Activated CD4-positive, alpha-beta T cell treated with anti-CD3 and anti-CD28 coated beads, Interleukin-2, amount 10 ng/mL, durations not matched to agents 7 days and 5 days (primary cell): ENCODE measurements around the gene ZNF208. TPM values are rescaled to one million over a fixed set of nuclear protein-coding genes. Genes with fewer than 3 reads are reported as not detected.
A peak's percentile ranks its signal among the peaks of the same experiment; 100 is the strongest.
"Not testable (repeated sequence)": the region's sequence is repeated elsewhere in the genome, so short reads cannot be mapped to it uniquely, and the experiment has no call there.

Source experiments
- CTCF ChIA-PET: fragments of 350-600 bp; sonication (Branson Sonifier 250); formaldehyde crosslinking; loops from one replicate; lab custom pipeline; 2021; ENCODE audit warnings: antibody characterized with exemption; lab: Charles Lee
- POLR2A ChIA-PET: fragments of 350-600 bp; sonication (Branson Sonifier 250); formaldehyde crosslinking; loops from one replicate; lab custom pipeline; 2021; ENCODE audit warnings: antibody characterized with exemption; lab: Charles Lee
- DNase-seq: peaks from one replicate; pipeline ENCODE4 v3.0.0-alpha.2; 2020
- H3K27ac Mint-ChIP-seq: one replicate; pipeline ENCODE4 v1.8.0; 2021; ENCODE audit warnings: mild to moderate bottlenecking, moderate library complexity, mixed read lengths
- H3K27me3 Mint-ChIP-seq: one replicate; pipeline ENCODE4 v1.8.0; 2021; ENCODE audit warnings: mixed read lengths
- H3K36me3 Mint-ChIP-seq: one replicate; pipeline ENCODE4 v1.8.0; 2021; ENCODE audit warnings: low read depth, mixed read lengths
- H3K4me1 Mint-ChIP-seq: one replicate; pipeline ENCODE4 v1.8.0; 2021; ENCODE audit warnings: mixed read lengths
- H3K4me3 Mint-ChIP-seq: one replicate; pipeline ENCODE4 v1.8.0; 2021; ENCODE audit warnings: mild to moderate bottlenecking, moderate library complexity, mixed read lengths
- H3K9me3 Mint-ChIP-seq: one replicate; pipeline ENCODE4 v1.8.0; 2021; ENCODE audit warnings: mixed read lengths
- total RNA-seq, 2 experiments: library from RNA; stranded (reverse); gene quantifications; one replicate each; pipeline ENCODE4 v1.2.3, GENCODE V29; 2021

Gene ZNF208
- total RNA-seq, 2 experiments from 2014 or later = 0.57 to 0.73 TPM

GRCh38 chr19:21912654-21913053 lies 98.1 kb downstream of the ZNF208 start:
- H3K27me3 Mint-ChIP-seq = no peaks in the 10 kb centered on the region
- H3K9me3 Mint-ChIP-seq = peaks cover 32% of the 10 kb centered on the region
- ChIA-PET POLR2A (no interaction called here), CTCF (no interaction called here)
- DNase-seq = no peak
- no peak overlapping the region for H3K27ac Mint-ChIP-seq
- no peak overlapping the region for H3K4me3 Mint-ChIP-seq
- H3K4me1 Mint-ChIP-seq = no peaks in the 10 kb centered on the region
- no peaks in the 10 kb centered on the region for H3K36me3 Mint-ChIP-seq

DNA sequence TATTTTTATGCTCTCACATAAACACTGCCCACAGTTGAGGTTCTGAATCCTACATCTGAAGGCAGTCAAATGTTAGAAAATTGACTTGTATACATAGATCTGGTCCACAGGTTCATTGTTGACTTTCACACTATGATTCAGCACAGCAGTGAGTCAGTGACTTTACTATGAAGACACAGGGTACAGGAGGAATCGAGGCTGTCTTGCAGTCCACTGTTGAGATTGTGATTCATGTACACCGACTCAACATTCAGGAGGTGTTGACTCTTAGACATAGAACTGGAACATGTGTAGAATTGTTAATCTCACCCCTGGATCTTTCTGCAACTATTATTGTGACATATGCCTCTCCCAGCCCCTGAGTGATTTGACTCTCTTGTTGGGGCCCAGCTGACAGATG lies 100.4 kb downstream of the ZNF208 start:
- POLR2A ChIA-PET = no interaction called here
- CTCF ChIA-PET = no interaction called here
- no peak overlapping the region for H3K27ac Mint-ChIP-seq
- no peak overlapping the region for H3K4me3 Mint-ChIP-seq
- H3K27me3 Mint-ChIP-seq = no peaks in the 10 kb centered on the region
- no peaks in the 10 kb centered on the region for H3K36me3 Mint-ChIP-seq
- no peaks in the 10 kb centered on the region for H3K4me1 Mint-ChIP-seq
- H3K9me3 Mint-ChIP-seq = peaks cover 34% of the 10 kb centered on the region
- DNase-seq = no peak

DNA sequence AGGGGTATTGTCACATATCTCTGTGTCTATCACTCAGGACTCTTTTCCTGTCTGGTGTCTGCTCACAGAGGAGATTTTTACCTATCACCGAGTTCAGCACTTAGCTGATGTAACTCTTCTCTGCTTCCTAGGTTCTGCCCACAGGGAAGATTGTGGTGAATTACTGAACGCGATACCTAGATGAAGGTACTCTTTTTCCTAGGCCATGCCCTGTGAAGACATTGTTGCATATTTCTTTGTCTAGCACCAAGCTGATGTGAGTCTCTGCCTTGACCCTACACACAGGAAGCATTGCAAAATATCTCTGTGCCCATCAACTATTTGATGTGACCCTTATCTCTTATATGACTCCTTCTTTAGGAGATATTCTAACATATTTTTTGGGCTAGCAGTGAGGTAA lies 102.7 kb downstream of the ZNF208 start:
- Mint-ChIP-seq H3K4me1 (no peaks in the 10 kb centered on the region), H3K4me3 (no peak overlapping the region), H3K36me3 (no peaks in the 10 kb centered on the region), H3K27me3 (no peaks in the 10 kb centered on the region), H3K27ac (no peak overlapping the region), H3K9me3 (peaks cover 41% of the 10 kb centered on the region)
- DNase-seq = no peak
- ChIA-PET POLR2A (no interaction called here), CTCF (no interaction called here)

- Mint-ChIP-seq H3K9me3 (peaks cover 41% of the 10 kb centered on the region), H3K4me3 (no peak overlapping the region), H3K27ac (no peak overlapping the region), H3K36me3 (no peaks in the 10 kb centered on the region), H3K27me3 (no peaks in the 10 kb centered on the region), H3K4me1 (no peaks in the 10 kb centered on the region)
- ChIA-PET POLR2A (no interaction called here), CTCF (no interaction called here)
- DNase-seq = no peak
These were observed 103.2 kb downstream of the ZNF208 start for GRCh38 chr19:21907516-21907915.

- Mint-ChIP-seq H3K36me3 (no peaks in the 10 kb centered on the region), H3K27ac (no peak overlapping the region), H3K4me3 (no peak overlapping the region), H3K27me3 (no peaks in the 10 kb centered on the region), H3K4me1 (no peaks in the 10 kb centered on the region), H3K9me3 (peaks cover 44% of the 10 kb centered on the region)
- POLR2A ChIA-PET = no interaction called here
- DNase-seq = no peak
- CTCF ChIA-PET = no interaction called here
These were observed 108.2 kb downstream of the ZNF208 start for GRCh38 chr19:21902571-21902970.

DNA sequence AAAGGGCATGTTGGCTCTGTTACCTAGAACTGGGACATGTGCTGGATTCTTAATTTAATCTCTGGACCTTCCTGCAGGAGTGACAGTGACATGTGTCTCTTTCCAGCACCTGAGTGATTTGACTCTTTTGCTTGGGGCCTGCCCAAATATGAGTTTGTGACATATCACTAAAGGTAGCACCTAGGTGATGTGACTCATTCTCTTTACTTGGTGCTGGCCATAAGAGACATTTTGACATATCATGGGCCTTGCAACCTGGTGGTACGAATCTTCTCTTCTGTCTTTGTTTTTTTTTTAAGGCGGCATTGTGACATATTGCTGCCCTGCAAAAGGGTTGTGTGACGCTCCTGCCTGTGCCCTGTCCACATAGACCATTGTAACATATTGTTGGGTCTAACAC lies 108.9 kb downstream of the ZNF208 start:
- Mint-ChIP-seq H3K36me3 (no peaks in the 10 kb centered on the region), H3K9me3 (peaks cover 47% of the 10 kb centered on the region), H3K27ac (no peak overlapping the region), H3K4me3 (no peak overlapping the region), H3K4me1 (no peaks in the 10 kb centered on the region), H3K27me3 (no peaks in the 10 kb centered on the region)
- DNase-seq = no peak
- ChIA-PET POLR2A (no interaction called here), CTCF (no interaction called here)

- DNase-seq = no peak
- Mint-ChIP-seq H3K4me1 (no peaks in the 10 kb centered on the region), H3K27me3 (no peaks in the 10 kb centered on the region), H3K27ac (no peak overlapping the region), H3K36me3 (no peaks in the 10 kb centered on the region), H3K4me3 (no peak overlapping the region), H3K9me3 (peaks cover 48% of the 10 kb centered on the region)
- POLR2A ChIA-PET = no interaction called here
- CTCF ChIA-PET = no interaction called here
These were observed 110.3 kb downstream of the ZNF208 start for GRCh38 chr19:21900401-21900800.

DNA sequence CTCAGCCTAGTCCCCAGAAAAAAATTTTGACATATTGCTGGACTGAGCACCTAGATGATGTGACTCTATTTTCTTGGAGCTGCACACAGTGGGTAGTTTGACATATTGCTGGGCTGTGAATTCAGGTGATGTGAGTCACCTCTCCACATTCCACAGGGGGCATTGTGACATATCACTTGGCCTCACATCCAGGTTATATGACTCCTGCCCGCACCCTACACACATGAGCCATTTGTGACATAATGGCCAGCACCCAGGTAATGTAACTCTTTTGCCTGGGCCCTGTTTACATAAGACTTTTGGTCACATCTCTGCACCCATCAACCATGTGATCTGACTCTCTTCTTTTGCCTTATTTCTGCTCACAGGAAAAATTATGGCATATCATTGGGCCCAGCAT lies 119.7 kb downstream of the ZNF208 start:
- ChIA-PET POLR2A (no interaction called here), CTCF (no interaction called here)
- peaks cover 18% of the 10 kb centered on the region for H3K9me3 Mint-ChIP-seq
- H3K4me1 Mint-ChIP-seq = no peaks in the 10 kb centered on the region
- H3K4me3 Mint-ChIP-seq = no peak overlapping the region
- DNase-seq = no peak
- H3K36me3 Mint-ChIP-seq = no peaks in the 10 kb centered on the region
- no peak overlapping the region for H3K27ac Mint-ChIP-seq
- no peaks in the 10 kb centered on the region for H3K27me3 Mint-ChIP-seq

DNA sequence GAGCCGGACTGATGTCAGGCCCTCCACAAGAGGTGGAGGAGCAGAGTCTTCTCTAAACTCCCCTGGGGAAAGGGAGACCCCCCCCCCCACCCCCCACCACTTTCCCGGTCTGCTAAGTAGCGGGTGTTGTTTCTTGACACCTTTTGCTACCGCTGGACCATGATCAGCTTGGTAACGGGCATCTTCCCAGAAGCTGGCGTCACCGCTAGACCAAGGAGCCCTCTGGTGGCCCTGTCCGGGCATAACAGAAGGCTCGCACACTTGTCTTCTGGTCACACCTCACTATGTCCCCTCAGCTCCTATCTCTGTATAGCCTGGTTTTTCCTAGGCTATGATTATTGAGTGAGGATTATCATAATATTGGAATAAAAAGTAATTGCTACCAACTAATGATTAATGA lies 120.7 kb downstream of the ZNF208 start:
- peak; percentile 11 for DNase-seq
- CTCF ChIA-PET, H3K27ac Mint-ChIP-seq, H3K4me1 Mint-ChIP-seq, H3K36me3 Mint-ChIP-seq, H3K27me3 Mint-ChIP-seq, POLR2A ChIA-PET, H3K4me3 Mint-ChIP-seq: not testable (repeated sequence)
- H3K9me3 Mint-ChIP-seq = peaks cover 13% of the 10 kb centered on the region

GRCh38 chr19:21885516-21885915 lies 125.2 kb downstream of the ZNF208 start:
- H3K27me3 Mint-ChIP-seq, H3K4me1 Mint-ChIP-seq, H3K27ac Mint-ChIP-seq, H3K4me3 Mint-ChIP-seq, DNase-seq, CTCF ChIA-PET, H3K36me3 Mint-ChIP-seq, POLR2A ChIA-PET: not testable (repeated sequence)
- peaks cover 33% of the 10 kb centered on the region for H3K9me3 Mint-ChIP-seq

DNA sequence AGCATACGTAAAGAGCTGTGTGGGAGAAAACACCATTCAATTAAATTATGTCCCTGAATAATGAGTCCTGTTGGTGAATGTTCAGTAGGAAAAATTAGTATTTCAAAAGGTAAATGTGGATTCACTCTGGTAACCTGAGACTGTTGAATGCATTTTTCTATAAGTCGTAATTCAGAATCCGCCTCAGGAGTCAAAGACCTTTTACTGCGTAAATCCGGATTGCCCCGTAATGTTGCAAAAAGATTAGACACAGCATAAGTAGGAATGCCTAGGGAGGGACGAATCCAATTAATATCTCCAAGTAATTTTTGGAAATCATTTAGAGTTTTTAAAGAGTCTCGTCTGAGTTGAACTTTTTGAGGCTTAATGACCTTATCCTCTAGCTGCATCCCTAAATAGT lies 126.0 kb downstream of the ZNF208 start:
- H3K4me1 Mint-ChIP-seq, H3K4me3 Mint-ChIP-seq, CTCF ChIA-PET, H3K27ac Mint-ChIP-seq, H3K36me3 Mint-ChIP-seq, POLR2A ChIA-PET, H3K27me3 Mint-ChIP-seq, DNase-seq: not testable (repeated sequence)
- H3K9me3 Mint-ChIP-seq = peaks cover 37% of the 10 kb centered on the region

DNA sequence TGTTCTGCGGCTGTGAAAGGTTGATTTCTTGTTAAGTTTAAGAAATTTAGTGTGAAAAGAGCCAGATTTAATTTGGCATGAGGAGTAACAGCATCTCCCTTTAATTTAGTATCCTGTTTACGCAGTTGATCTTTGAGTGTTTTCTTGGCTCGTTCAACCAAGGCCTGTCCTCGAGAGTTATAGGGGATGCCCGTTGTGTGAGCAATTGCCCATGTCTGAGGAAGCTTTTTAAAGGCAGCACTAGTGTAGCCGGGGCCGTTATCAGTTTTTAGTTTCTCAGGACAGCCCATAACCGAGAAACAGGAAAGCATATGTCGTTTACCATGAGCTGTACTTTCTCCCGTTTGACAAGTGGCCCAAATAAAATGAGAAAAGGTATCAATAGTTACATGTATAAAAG lies 127.2 kb downstream of the ZNF208 start:
- Mint-ChIP-seq H3K27me3 (no peaks in the 10 kb centered on the region), H3K4me3 (no peak overlapping the region), H3K4me1 (no peaks in the 10 kb centered on the region), H3K36me3 (no peaks in the 10 kb centered on the region), H3K27ac (no peak overlapping the region), H3K9me3 (peaks cover 31% of the 10 kb centered on the region)
- no peak for DNase-seq
- CTCF ChIA-PET = no interaction called here
- POLR2A ChIA-PET = no interaction called here
